Colonic mucosa (tissue), 4 donors: ENCODE results near the gene VSIG4. TPM values are rescaled to one million over a fixed set of nuclear protein-coding genes. Genes with fewer than 3 reads are reported as not detected.
A peak's percentile ranks its signal among the peaks of the same experiment; 100 is the strongest.

Experiments
- DNase-seq: peaks from one replicate; pipeline ENCODE4 v3.0.0-alpha.2; 2020
- H3K27ac ChIP-seq: fragments of 200-600 bp; one replicate; pipeline ENCODE4 v1.8.0; 2021
- H3K27me3 ChIP-seq: fragments of 200-600 bp; one replicate; pipeline ENCODE4 v1.8.0; 2021
- H3K36me3 ChIP-seq: fragments of 200-600 bp; one replicate; pipeline ENCODE4 v1.8.0; 2021
- H3K4me1 ChIP-seq: fragments of 200-600 bp; one replicate; pipeline ENCODE4 v1.8.0; 2021; ENCODE audit warnings: mild to moderate bottlenecking
- H3K4me3 ChIP-seq: fragments of 200-600 bp; one replicate; pipeline ENCODE4 v1.8.0; 2021
- H3K9ac ChIP-seq, 2 donors: one replicate each; pipeline ENCODE4 v1.7.0; 2013; ENCODE audit warnings: control low read depth in 2 of 2, low read depth in 2 of 2, low read length in 2 of 2
- H3K9me3 ChIP-seq: fragments of 200-600 bp; one replicate; pipeline ENCODE4 v1.8.0; 2021
- CTCF ChIP-seq: fragments of 200-600 bp; IDR thresholded peaks from one replicate; pipeline ENCODE4 v1.8.0; 2022; ENCODE audit warnings: antibody characterized with exemption, mild to moderate bottlenecking
- intact Hi-C: fragments of 100-400 bp; cut with DNase I; formaldehyde crosslinking; loops from one replicate; pipeline ENCODE4 v1.14.1; 2022
- total RNA-seq, 2 donors: library from RNA; stranded (reverse); fragmentation: NEBNext Ultra II Directional in 1 of 2; extraction: Animal tissue kit (Norgen Biotek cat#: 25700) in 1 of 2; gene quantifications; one replicate each; pipeline ENCODE4 v1.2.1, GENCODE V29; 2021
- donor health status: healthy.
- donor health status: DM: no; HTN: no; CAD: no.
- donor health status: DM: no; HTN: no; CAD: no.

Gene VSIG4
- total RNA-seq, 2 donors from 2014 or later: 5.7 to 14.1 TPM

- H3K36me3 ChIP-seq: no peaks in the 10 kb centered on the region
- no peak overlapping the region for H3K9ac ChIP-seq
- DNase-seq: no peak
- no peaks in the 10 kb centered on the region for H3K4me1 ChIP-seq
- H3K27me3 ChIP-seq: no peaks in the 10 kb centered on the region
- no peak overlapping the region for H3K27ac ChIP-seq
- H3K9me3 ChIP-seq: no peaks in the 10 kb centered on the region
- intact Hi-C loops: no loop called here
- no peak overlapping the region for H3K4me3 ChIP-seq
- no peak for TF ChIP-seq CTCF
These were observed 3.6 kb downstream of the VSIG4 start for GRCh38 chrX:66036231-66036630.

GRCh38 chrX:66035667-66036066 lies 4.2 kb downstream of the VSIG4 start:
- H3K9ac ChIP-seq: no peak overlapping the region
- no peaks in the 10 kb centered on the region for H3K4me1 ChIP-seq
- H3K36me3 ChIP-seq: no peaks in the 10 kb centered on the region
- no peak for DNase-seq
- no peaks in the 10 kb centered on the region for H3K9me3 ChIP-seq
- no peak for TF ChIP-seq CTCF
- H3K27me3 ChIP-seq: no peaks in the 10 kb centered on the region
- H3K27ac ChIP-seq: no peak overlapping the region
- intact Hi-C loops: no loop called here
- H3K4me3 ChIP-seq: no peak overlapping the region

GRCh38 chrX:66030505-66031317 lies 9.2 kb downstream of the VSIG4 start:
- Histone ChIP-seq H3K27me3 (no peaks in the 10 kb centered on the region), H3K36me3 (no peaks in the 10 kb centered on the region), H3K9me3 (no peaks in the 10 kb centered on the region), H3K4me3 (no peak overlapping the region), H3K27ac (no peak overlapping the region), H3K4me1 (no peaks in the 10 kb centered on the region), H3K9ac (no peak overlapping the region)
- DNase-seq: peak; percentile 50
- TF ChIP-seq CTCF: peak; percentile 74
- intact Hi-C loops: no loop called here

- H3K27me3 ChIP-seq: no peaks in the 10 kb centered on the region
- no peak for DNase-seq
- H3K27ac ChIP-seq: no peak overlapping the region
- intact Hi-C loops: no loop called here
- no peak overlapping the region for H3K4me3 ChIP-seq
- no peaks in the 10 kb centered on the region for H3K9me3 ChIP-seq
- no peaks in the 10 kb centered on the region for H3K36me3 ChIP-seq
- H3K9ac ChIP-seq: no peak overlapping the region
- no peaks in the 10 kb centered on the region for H3K4me1 ChIP-seq
- TF ChIP-seq CTCF: no peak
These were observed 10.9 kb downstream of the VSIG4 start for GRCh38 chrX:66028936-66029335.

GRCh38 chrX:66024570-66024969 lies 15.3 kb downstream of the VSIG4 start:
- intact Hi-C loops: no loop called here
- Histone ChIP-seq H3K4me1 (no peaks in the 10 kb centered on the region), H3K36me3 (no peaks in the 10 kb centered on the region), H3K9ac (no peak overlapping the region), H3K9me3 (no peaks in the 10 kb centered on the region), H3K27me3 (no peaks in the 10 kb centered on the region), H3K27ac (no peak overlapping the region), H3K4me3 (no peak overlapping the region)
- TF ChIP-seq CTCF: no peak
- no peak for DNase-seq
